Stimulated activated CD4-positive, alpha-beta T cell treated with anti-CD3 and anti-CD28 coated beads, Interleukin-4, amount 100 ng/mL, for 24 hours (primary cell): ENCODE data around the gene PDE7B.

Experiments
- DNase-seq: peaks from one replicate; pipeline ENCODE4 v3.0.0-alpha.2; 2020

Gene PDE7B

GRCh38 chr6:135992739-135993138, 141.2 kb downstream of the PDE7B start:
- DNase-seq, result no peak

GRCh38 chr6:135993361-135993760, 141.9 kb downstream of the PDE7B start:
- no peak for DNase-seq

GRCh38 chr6:135994857-135995544, 143.5 kb downstream of the PDE7B start:
- DNase-seq, result no peak

GRCh38 chr6:135995545-135995898, 144.0 kb downstream of the PDE7B start:
- DNase-seq, result no peak

GRCh38 chr6:135996668-135997067, 145.2 kb downstream of the PDE7B start:
- no peak for DNase-seq

GRCh38 chr6:135999393-135999792, 147.9 kb downstream of the PDE7B start:
- DNase-seq, result no peak

- DNase-seq, result no peak
These were observed 155.8 kb downstream of the PDE7B start for GRCh38 chr6:136007345-136007744.

- no peak for DNase-seq
These were observed 160.0 kb downstream of the PDE7B start for GRCh38 chr6:136011475-136011874.

GRCh38 chr6:136012198-136012887, 160.8 kb downstream of the PDE7B start:
- no peak for DNase-seq

- no peak for DNase-seq
These were observed 161.4 kb downstream of the PDE7B start for GRCh38 chr6:136012943-136013342.

- no peak for DNase-seq
These were observed 163.2 kb downstream of the PDE7B start for GRCh38 chr6:136014454-136015437.

GRCh38 chr6:136015531-136015930, 164.0 kb downstream of the PDE7B start:
- DNase-seq, result no peak

- DNase-seq, result no peak
These were observed 165.0 kb downstream of the PDE7B start for GRCh38 chr6:136016228-136017225.

GRCh38 chr6:136020691-136021090, 169.2 kb downstream of the PDE7B start:
- DNase-seq, result no peak

- DNase-seq, result no peak
These were observed 170.8 kb downstream of the PDE7B start for GRCh38 chr6:136022224-136022874.

- no peak for DNase-seq
These were observed 173.2 kb downstream of the PDE7B start for GRCh38 chr6:136024711-136025110.

- DNase-seq, result no peak
These were observed 174.2 kb downstream of the PDE7B start for GRCh38 chr6:136025736-136026135.

GRCh38 chr6:136030131-136030530, 178.6 kb downstream of the PDE7B start:
- DNase-seq, result no peak

- DNase-seq, result no peak
These were observed 180.5 kb downstream of the PDE7B start for GRCh38 chr6:136031982-136032381.

- no peak for DNase-seq
These were observed 181.9 kb downstream of the PDE7B start for GRCh38 chr6:136033416-136033815.

GRCh38 chr6:136034422-136034821, 182.9 kb downstream of the PDE7B start:
- no peak for DNase-seq
